H54 (cell line): ENCODE results near the gene RNU6-8.

ENCODE experiments used
- DNase-seq: peaks from one replicate; pipeline ENCODE4 v3.0.0; 2011; ENCODE audit warnings: low spot score, mixed read lengths; ENCODE audit not compliant: insufficient read length
- FAIRE-seq: peaks from 3 replicates; lab custom pipeline; 2011; peaks lifted over from hg19 to GRCh38; lab: Jason Lieb, UNC
- POLR2A ChIP-seq: IDR thresholded peaks from 2 replicates; pipeline ENCODE4 v1.6.1; 2011; ENCODE audit warnings: low read depth, mild to moderate bottlenecking, low read length

Gene RNU6-8

GRCh38 chr14:32202998-32203882 lies at the start of gene RNU6-8:
Gene RNU6-8 (minus strand): TSS chr14:32203269.
- TF ChIP-seq POLR2A: no peak
- peak; percentile 57 for DNase-seq
- peak; percentile 91 for FAIRE-seq

DNA sequence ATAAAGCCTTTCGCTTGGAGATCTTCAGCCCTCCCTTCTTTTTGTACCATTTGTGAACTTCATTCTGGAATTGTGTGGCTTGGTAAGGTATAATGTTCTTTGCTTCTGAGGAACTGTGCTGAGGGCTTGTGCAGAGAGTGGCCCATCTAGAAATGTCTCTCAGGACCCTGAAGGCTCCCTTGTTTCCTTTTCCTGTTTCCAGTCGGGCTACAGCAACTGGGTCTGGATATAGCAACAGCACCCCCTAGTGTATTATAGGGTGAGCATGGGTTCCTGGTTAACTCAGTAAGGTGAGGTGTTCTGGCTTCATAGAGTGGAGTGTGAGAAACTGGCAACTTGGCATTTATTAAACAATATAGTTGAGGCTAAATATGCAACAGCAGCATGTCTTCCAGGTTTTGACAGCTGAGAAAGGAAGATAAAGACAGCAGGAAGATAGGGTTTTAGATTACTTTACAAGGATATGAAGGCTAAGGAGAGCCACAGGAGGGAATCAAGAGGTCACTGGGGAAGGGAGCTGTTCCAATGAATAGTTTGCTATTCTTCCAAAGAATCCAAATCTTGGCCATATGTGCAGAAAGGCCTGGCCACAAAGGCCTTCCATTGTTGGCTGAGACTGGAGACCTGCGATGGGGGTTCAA lies 49.1 kb upstream of the RNU6-8 start:
- peak; percentile 28 for DNase-seq
- no peak for TF ChIP-seq POLR2A
- FAIRE-seq: peak; percentile 70

DNA sequence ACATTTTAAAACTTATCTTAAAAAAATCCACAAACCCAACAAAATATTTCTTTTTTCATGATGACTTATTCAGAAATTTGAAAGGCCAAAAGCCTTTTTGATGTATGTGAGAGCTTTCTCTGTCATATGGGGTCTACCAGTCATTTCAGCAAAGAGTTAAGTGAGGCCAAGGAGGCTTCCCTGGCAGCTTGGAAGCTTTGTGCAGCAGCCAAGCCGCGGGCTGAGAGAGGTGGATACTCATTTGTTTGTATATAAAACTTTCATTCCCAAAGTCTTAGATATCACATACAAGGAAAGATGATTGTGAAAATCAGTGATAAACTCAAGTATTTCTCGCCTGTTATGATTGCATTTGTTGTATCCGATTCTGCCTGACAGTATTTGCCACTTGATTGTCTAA lies 48.5 kb upstream of the RNU6-8 start:
- no peak for TF ChIP-seq POLR2A
- FAIRE-seq (no peak), DNase-seq (no peak)

DNA sequence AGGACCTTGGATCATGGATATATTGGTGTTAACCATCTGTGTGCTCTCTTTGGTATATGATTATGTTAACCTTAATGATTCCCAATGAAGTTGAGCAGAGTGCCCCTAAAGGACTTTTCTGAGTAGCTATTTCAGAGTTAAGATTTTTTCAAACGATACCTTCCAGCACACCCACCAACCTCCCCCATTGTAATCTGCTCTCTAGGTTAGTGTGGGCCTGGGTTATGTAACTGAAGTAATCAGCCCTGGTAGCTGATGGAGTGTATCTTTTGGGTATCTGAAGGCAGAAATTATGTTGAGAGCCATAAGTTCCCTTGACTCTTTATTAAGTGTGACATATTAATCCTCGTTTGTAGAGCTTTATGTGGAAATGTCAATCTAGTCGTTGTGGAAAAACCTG lies 47.6 kb upstream of the RNU6-8 start:
- DNase-seq: no peak
- no peak for FAIRE-seq
- TF ChIP-seq POLR2A: no peak

GRCh38 chr14:32249780-32250179 lies 46.7 kb upstream of the RNU6-8 start:
- no peak for DNase-seq
- no peak for TF ChIP-seq POLR2A
- FAIRE-seq: no peak

GRCh38 chr14:32249371-32249770 lies 46.3 kb upstream of the RNU6-8 start:
- no peak for FAIRE-seq
- DNase-seq: no peak

GRCh38 chr14:32246751-32247150 lies 43.7 kb upstream of the RNU6-8 start:
- DNase-seq: no peak
- no peak for FAIRE-seq
- TF ChIP-seq POLR2A: no peak

More at GRCh38 chr14:32249371-32249770, 46.3 kb upstream of the RNU6-8 start:
- no peak for TF ChIP-seq POLR2A

DNA sequence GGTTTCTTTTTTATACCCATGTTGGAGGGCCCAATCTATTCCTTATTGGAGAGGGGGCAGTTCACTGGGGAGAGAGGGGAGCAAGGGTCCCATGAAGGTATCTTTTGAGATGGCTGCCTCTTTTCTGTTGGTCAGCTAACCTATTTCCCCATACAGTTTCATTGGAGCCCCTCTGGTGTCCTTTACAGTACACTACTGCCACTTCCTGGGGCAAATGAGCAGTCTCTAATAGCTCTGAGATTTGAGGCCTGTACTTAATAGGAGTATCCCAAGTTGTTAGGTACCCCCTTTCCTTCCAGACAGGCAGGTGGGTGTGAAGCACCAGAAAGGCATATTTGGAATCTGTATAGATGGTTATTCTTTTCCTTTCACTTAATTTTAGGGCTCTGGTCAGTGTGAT lies 41.3 kb upstream of the RNU6-8 start:
- no peak for DNase-seq
- no peak for TF ChIP-seq POLR2A
- FAIRE-seq: no peak

GRCh38 chr14:32233260-32233659 lies 30.2 kb upstream of the RNU6-8 start:
- FAIRE-seq: no peak
- DNase-seq: no peak
- TF ChIP-seq POLR2A: no peak

- DNase-seq (no peak), FAIRE-seq (no peak)
- no peak for TF ChIP-seq POLR2A
Observed at GRCh38 chr14:32232481-32232880, 29.4 kb upstream of the RNU6-8 start.

- TF ChIP-seq POLR2A: no peak
- DNase-seq (peak; percentile 22), FAIRE-seq (no peak)
Observed at GRCh38 chr14:32230695-32231280, 27.7 kb upstream of the RNU6-8 start.

GRCh38 chr14:32230181-32230580 lies 27.1 kb upstream of the RNU6-8 start:
- TF ChIP-seq POLR2A: no peak
- DNase-seq (peak; percentile 12), FAIRE-seq (peak; percentile 81)

GRCh38 chr14:32226056-32226455 lies 23.0 kb upstream of the RNU6-8 start:
- FAIRE-seq (no peak), DNase-seq (no peak)
- no peak for TF ChIP-seq POLR2A

DNA sequence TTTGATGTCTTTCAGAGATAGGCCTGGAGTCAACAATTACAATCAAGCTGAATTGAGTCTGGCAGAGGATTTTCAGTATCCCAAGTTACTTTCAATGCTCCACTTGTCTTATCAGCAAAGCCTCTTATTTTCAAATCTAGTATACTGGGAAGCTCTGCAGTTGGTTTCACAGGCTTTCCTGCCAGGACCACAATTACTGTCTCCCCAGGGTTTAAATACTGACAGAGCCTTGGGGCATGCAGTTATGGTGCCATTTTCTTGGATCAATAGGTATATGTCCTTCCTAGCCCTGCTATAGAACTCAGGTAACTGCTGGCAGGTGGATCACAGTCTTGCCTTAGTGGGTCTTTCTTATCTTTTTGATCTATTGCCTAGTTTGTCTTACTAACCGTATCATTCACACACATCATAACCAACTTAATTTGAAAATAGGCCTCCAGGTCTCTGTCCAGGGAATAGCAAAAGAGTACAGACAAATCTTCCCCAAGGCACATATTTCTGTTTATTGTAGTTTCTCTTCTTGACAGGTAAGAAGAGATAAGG lies 22.4 kb upstream of the RNU6-8 start:
- TF ChIP-seq POLR2A: no peak
- DNase-seq (no peak), FAIRE-seq (no peak)
